ENCODE measurements around the gene NRXN3.

The NRXN3 gene

GRCh38 chr14:79586416-79586815 lies 1416.2 kb downstream of the NRXN3 start:
- intact Hi-C loops (cut with DNase I) = no loop called here
- DNase-seq = no peak

DNA sequence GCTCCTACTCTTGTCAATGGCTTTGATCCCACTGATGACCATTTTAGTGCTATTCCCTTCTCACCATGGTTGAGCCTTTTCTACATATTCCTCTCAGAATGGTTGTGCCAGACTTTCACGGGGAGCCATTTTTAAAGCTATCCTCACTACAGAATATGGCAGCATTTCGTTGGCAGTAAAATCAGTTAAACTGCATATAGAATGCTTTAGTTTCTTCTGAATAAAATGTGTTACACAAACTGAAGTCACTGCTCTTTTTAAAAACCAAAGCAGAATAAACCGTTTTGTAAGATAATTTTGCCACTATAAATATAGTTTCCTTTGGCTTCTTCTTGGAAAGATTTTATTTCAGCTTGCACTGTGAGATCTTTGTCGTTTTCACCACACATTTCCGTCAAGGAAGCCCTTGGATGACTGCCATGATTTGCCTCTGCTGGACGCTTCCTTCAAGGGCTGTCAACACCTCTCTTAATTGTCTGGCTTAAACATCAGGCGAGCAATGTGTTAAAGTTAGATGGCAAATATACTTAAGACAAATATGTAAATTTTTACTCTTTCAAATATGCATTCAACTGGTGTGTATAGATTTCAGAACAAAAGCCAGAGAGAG lies 1416.9 kb downstream of the NRXN3 start:
- no peak for DNase-seq
- intact Hi-C loops (cut with DNase I) = no loop called here

GRCh38 chr14:79587875-79588274 lies 1417.7 kb downstream of the NRXN3 start:
- no peak for DNase-seq
- intact Hi-C loops (cut with DNase I) = no loop called here

- no peak for DNase-seq
- intact Hi-C loops (cut with DNase I) = no loop called here
Measured at GRCh38 chr14:79588398-79588797, 1418.2 kb downstream of the NRXN3 start.

DNA sequence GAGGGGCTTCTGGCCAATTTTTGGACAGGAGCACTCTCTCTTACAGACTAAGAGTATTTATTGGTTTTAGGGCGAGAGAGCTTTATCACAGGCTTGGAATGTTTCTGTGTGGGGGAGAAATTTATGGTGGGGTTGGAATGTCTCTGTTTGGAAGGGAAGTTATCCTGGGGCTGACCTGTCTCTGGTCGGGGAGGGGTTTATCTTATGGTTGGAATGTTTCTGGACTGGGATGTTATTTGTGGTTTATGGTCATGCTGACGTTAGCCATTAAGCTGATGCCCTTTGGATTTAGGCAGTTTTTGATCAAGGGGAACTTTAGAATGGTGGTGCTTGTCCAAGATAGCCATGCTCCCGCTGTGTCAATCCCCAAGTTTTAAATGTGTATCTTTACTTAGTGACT lies 1426.4 kb downstream of the NRXN3 start:
- no peak for DNase-seq
- intact Hi-C loops (cut with DNase I) = no loop called here

GRCh38 chr14:79597566-79597965 lies 1427.4 kb downstream of the NRXN3 start:
- no peak for DNase-seq
- intact Hi-C loops (cut with DNase I) = no loop called here

- intact Hi-C loops (cut with DNase I) = no loop called here
- no peak for DNase-seq
Measured at GRCh38 chr14:79598339-79598738, 1428.2 kb downstream of the NRXN3 start.

DNA sequence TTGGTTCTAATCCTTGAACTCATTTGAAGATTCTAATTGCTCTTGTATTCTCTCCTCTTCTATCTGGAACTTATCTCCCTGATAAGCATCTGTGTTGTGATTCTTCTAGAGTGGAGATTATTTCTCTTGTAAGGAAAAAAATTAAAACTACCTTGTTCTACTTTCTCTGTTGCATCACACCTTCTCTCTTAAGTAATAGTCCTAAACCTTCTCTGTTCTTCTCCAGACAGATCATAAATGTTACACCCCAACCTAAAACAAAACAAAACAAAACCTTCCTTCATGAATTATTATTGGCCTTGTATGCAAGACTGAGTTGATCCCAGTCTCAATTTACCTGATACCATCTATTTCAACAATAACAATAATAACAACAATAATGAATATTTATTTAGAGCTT lies 1429.1 kb downstream of the NRXN3 start:
- no peak for DNase-seq
- intact Hi-C loops (cut with DNase I) = no loop called here

DNA sequence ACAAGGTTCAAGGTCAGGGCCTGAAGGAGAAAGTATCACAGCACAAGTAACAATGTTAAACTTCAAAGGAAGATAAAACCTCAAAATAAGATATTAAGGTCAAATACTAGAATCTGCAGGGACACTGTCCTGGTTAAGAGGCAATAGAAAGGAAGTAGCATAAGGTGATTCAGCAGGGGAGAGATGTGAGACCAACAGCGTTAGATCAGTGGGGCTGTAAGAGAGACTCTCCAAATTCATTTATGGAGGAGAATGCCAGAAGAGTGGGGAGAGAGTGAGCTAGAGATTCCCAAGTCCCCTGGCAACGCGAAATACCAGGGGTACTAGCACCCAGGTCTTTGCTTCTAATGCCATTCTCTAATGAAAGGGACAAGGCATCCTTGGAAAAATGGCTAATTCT lies 1430.2 kb downstream of the NRXN3 start:
- DNase-seq = no peak
- intact Hi-C loops (cut with DNase I) = no loop called here

GRCh38 chr14:79601579-79601978 lies 1431.4 kb downstream of the NRXN3 start:
- intact Hi-C loops (cut with DNase I) = no loop called here
- DNase-seq = no peak

- DNase-seq = no peak
- intact Hi-C loops (cut with DNase I) = no loop called here
Measured at GRCh38 chr14:79602045-79602444, 1431.9 kb downstream of the NRXN3 start.

- intact Hi-C loops (cut with DNase I) = no loop called here
Measured at GRCh38 chr14:79602742-79603141, 1432.6 kb downstream of the NRXN3 start.

DNA sequence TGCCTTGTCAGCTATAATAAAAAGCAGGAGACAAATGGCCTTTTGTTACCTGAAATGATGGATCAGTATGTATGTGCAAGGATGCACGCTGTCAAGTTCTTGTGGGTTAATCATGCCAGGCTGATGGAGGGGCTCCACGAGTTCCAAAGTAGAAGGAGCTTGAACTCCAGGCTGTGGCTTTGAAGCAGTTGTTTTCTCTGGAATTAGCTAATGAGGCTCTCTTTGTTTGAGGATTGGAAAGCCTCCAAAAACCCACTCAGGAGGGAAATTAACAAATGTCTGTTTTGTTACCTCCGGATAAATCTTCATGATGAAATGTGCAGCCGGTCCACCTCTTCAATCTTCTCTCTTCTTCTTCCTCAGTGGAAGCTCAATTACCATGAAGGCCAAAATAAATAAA lies 1435.7 kb downstream of the NRXN3 start:
- intact Hi-C loops (cut with DNase I) = no loop called here
- DNase-seq = peak in 1 of 42 donors; percentile 4

More at GRCh38 chr14:79602742-79603141, 1432.6 kb downstream of the NRXN3 start:
- no peak for DNase-seq

GRCh38 chr14:79608446-79608845 lies 1438.3 kb downstream of the NRXN3 start:
- intact Hi-C loops (cut with DNase I) = no loop called here
- no peak for DNase-seq

GRCh38 chr14:79613625-79614024 lies 1443.5 kb downstream of the NRXN3 start:
- no peak for DNase-seq
- intact Hi-C loops (cut with DNase I) = no loop called here

DNA sequence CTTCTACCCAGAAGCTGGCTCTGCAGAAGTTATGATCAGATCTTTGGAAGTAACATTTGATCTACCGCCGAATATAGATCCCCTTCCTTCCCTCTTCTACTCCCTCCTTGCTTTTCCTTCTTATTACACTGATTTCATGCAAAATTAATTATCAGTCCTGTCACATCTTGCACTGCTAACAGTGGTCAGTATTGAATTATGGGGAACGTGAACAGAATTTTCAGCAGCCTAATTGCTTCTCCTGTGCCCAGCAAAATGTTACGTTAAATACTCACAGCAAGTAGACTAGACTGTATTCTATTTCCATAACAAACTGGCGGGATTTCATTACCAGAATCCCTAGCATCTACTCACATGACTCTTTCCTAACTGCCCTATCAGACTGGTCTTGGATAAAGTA lies 1444.3 kb downstream of the NRXN3 start:
- intact Hi-C loops (cut with DNase I) = no loop called here
- peak in 2 of 42 donors; percentile 45 to 48 for DNase-seq

DNA sequence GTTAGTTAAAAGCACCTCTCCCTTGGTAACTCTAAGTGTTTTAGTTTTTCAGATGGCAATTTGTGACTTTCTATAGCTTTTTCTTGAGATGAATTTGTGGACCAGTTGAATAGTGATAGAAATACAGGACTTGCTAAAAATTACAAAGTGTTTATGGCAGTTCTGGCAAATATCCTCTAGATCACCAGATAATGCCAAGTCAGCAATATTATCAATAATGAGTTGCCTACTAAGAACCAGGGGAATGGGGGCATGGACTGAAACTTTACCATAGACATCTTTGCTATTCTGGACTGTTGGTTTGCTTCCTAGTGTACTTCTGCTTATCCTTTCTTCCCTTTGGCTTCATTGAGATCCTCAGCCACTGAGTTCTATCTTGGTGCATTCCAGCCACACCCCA lies 1456.9 kb downstream of the NRXN3 start:
- intact Hi-C loops (cut with DNase I) = no loop called here
- no peak for DNase-seq

DNA sequence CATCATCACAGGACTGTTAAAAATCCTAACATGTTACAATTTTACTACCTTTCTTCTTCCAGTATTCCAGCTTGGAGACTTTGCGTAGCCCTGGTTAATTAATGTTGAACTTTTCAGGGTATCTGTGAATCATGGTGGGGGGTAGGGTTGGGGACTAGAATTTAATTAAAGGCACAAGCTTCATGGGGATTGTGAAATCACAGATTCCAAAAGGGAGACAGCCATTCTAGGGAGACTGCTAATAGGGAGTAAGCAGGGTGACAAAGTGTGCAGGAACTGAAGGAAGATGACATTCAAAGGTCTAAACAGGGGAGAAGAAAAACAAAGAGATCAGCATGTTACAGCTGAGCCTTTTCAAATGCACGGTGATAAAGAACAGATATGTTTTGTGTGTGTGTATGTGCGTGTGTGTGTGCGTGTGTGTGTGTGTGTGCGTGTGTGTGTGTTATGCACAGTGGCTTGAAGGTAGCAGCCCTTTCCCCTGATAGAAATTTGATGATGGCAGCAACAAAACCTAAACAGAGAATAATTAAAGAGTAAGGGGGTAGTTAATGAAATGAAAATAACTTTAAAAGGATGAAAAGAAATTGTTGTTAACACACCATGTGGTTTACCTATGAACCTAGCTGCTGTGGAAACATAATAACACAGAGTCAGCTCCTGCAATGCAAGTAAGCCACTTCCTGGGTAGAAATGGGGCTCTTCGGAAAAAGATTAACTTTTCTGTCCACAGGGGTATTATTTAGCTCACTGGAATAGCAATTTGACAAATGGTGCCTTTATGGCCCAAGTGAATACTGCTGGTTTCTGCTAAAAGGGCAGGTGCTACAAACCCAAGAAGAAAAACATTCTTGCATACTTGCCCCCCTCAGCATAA lies 1459.5 kb downstream of the NRXN3 start:
- intact Hi-C loops (cut with DNase I) = no loop called here
- no peak for DNase-seq

- intact Hi-C loops (cut with DNase I) = no loop called here
- DNase-seq = no peak
Measured at GRCh38 chr14:79630288-79630960, 1460.3 kb downstream of the NRXN3 start.

- intact Hi-C loops (cut with DNase I) = no loop called here
- no peak for DNase-seq
Measured at GRCh38 chr14:79631276-79631675, 1461.1 kb downstream of the NRXN3 start.

Measured in head of caudate nucleus (tissue), 42 donors.